ENCODE results near the gene FMOD.
A peak's percentile ranks its signal among the peaks of the same experiment; 100 is the strongest.
"Not testable (repeated sequence)": the region's sequence is repeated elsewhere in the genome, so short reads cannot be mapped to it uniquely, and the experiment has no call there.

Gene FMOD

DNA sequence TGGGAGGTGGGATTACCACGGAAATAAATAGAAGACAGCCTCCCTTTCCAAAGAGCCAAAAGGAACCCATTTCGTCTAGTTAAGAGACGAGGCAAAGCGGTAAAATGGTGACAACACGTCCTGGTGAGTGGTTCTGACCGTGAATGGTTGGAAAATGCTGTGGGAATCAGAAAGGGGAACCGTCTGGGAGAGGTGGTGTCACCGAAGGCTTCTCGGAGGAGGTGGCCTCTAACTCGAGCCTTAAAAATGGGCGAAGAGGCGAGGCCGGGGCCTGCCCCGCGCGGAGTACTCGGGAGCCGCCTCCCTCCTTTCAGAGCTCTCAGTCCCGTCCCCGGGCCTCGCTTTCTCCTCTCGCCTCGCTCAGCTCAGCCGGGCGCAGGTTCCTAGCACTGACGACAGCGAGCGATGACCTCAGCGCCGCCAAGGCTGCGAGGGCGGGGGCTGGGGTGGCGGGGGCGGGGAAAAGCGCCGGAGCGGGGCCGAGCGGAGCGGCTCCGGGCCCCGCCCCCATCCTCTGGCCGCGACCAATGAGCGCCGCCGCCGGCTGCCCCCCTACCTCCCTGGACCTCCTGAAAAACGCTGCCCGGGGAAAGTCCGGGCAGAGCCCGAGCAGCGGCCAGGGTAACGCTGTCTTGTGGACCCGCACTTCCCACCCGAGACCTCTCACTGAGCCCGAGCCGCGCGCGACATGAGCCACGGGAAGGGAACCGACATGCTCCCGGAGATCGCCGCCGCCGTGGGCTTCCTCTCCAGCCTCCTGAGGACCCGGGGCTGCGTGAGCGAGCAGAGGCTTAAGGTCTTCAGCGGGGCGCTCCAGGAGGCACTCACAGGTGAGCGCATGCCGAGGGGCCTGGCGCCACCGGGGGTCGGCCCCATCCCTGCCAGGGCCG is 45.8 kb downstream of the FMOD start, which contains the start of gene BTG2:
TSS of gene BTG2 (plus strand) at position 601 of the 890 bp plus-strand sequence. CDS start at position 689, 88 bp downstream.
- peak; percentile 87 for DNase-seq

DNA sequence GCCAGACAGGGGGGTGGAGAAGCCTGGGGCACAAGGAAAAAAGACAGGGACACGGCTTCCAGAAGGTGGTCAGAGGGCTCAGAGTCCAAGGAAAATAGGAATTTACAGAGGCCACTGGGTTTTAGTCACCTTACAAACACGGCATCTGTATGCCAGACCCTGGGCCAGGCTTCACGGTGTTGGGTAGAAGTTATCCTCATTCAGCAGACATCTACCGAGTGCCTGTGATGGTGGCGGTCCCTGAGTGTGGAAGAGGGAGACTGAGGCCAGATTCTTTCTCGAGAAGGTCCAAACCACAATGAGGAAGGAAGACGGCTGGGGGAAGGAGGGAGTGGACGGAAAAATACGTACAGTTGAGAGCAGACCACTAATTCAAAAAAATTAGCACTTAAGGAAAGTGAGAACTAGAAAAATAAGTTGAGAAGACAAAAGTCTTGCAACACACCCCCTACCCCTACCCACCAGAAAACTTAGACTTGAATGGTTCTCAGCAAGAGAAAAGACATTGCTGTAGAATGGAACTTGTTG is 46.5 kb downstream of the FMOD start:
- DNase-seq: no peak

DNA sequence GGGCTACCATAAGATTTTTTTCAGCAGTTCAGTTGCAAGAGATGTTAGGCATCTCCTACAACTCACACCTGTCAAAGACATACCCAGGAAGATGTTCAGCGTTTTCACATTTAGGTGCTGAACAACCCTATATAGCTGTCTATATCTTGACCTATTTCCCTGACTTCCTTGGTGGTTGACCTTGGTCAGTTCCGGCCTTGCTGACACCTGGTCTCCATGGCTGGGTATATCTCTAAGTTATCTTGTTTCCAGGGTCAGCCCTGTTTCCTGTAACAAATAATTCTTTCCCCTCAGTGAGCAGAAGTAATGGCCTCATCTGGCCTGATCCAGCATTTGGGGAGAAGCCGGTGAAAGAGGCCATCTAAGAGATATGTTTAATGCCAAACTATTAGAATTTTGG is 48.0 kb downstream of the FMOD start:
- no peak for DNase-seq

DNA sequence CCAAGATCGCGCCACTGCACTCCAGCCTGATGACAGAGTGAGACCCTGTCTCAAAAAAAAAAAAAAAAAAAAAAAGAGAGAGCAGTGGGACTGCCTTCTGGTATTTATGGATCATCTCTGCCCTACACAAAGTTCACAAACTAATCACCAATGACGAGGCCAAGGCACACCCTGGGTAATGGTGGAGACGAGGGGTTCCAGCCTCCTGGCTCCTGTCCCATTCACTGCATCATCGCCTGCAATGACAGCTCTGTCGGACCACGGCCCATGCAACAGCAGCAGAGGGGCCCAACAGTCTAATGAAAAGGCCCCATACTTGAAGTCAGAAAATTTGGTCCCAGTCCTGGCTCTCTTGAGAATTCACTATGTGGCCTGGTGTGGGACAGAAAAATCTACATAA is 48.5 kb downstream of the FMOD start:
- no peak for DNase-seq

DNA sequence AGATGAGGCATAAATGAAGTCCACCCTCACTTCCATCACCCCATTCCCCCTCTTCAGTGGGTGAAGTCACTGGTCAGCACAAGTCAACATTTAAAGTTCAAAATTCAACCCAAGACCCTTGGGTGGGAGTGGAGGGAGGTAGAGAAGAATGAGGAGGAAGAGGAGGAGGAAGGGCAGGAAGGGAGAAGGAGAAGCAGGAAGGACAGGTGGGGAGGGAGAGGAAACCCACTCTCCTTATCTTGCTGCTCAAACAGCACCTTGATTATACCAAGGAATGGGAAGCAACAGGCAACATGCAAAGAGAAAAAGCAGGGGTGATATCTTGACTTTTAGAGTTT is 49.6 kb downstream of the FMOD start:
- DNase-seq: no peak

DNA sequence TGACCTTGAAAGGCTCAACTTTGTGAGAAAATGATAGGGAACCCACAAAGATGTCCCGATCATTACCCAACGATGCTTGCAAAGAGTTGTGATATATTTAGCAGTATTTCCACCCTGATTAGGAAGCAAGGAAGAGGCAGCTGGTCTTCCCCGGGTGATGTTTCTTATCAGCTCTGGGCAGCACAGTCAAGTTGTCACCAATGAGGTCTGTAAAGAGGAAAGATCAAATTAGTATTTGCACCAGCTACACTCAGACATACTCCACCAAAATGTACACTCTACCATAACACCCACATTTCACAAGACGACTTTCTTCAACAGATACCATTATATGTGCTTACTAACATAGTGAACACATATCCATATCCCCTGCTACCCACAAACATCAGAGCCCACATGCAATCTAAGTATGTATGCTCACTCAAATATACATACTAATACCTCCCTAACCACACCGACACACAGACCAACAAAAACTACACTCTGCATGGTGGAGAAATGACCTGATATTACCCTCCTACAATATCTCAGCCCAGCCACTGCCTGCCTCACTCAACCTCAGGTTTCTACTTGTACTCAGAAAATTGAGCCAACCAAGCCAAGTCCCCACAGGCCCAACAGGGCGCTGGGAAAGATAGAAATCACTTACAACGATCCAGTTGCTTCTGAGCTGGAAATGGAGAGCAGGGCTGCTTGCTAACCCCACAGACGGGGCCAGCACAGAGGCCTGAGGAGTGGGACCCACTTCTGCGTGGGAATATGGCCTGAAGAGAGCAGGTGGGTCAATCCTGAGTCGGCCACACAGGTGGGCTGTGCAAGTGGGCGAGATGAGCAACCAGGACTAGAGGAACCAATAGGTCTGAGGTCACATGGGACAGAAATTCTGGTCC is 50.2 kb downstream of the FMOD start:
- DNase-seq: no peak

DNA sequence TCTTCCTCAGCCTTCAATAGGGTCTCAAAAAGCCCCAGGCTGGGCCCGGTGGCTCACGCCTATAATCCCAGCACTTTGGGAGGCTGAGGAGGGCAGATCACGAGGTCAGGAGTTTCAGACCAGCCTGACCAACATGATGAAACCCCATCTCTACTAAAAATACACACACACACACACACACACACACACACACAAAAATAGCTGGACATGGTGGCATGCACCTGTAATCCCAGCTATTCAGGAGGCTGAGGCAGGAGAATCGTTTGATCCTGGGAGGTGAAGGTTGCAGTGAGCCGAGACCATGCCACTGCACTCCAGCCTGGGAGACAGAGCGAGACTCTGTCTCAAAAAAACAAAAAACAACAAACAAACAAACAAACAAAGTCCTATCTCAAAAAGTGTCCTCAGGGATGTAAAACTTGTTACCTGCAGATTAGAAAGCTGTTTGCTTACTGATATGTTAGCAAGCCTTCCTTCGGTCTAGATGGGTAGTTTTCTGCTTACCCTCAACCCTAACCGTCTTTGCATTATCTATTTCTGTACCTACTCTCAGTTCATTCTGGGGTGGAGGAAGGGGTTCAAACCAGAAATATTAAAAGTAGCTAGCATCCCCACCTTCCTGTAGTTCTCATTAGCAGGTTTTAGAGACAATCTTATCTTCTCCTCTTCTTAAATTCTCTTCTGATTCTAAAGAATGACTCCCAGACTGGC is 51.0 kb downstream of the FMOD start:
- not testable (repeated sequence) for DNase-seq

DNA sequence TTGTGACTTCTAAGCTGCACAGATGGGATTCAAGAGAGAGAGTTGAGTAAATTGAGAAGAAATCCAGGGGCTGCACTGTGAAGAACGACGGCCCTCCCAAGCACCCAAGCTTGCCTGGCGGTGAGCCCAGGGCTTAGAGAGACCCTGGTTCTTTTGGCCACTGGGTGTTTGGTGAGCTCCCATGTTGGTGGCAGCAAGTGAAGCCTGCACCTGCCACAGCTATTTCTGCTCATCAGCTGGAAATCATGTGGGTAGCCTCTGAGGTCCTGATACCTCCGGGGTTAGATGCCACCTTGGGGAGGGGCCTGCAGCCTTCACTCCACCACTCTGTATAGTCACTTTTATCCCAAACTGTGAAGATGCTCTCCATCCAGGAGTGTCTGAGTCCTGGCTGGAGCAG is 51.8 kb downstream of the FMOD start:
- DNase-seq: no peak

DNA sequence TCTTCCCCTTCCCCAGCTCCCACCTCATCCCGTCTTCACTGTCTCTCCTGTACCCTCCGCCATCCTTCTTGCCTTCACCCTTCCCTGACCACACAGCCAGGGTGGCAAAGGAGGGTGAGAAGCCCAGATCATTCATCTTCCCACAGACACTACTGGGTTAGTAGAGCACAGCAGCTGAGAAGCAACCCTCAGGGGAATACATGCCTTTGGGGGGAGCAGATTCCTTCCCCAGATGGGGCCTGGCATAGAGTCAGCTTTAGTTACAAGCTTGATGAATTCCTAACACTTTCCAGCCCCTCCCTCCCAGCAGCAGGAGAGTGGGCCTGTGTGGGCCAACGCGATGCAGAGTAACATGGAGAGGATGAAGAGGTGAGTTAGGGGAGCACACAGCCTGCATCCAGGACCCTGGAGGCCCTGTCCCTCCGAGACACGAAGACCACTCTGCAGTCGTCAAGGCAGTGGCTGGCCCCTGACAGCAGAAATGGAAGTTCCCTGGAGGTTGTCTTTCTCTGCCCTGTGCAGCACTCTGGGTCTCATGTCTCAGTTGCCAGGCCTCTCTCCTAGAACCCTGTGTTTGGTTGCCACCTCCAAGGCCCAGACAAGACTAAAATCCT is 54.4 kb downstream of the FMOD start:
- DNase-seq: no peak

DNA sequence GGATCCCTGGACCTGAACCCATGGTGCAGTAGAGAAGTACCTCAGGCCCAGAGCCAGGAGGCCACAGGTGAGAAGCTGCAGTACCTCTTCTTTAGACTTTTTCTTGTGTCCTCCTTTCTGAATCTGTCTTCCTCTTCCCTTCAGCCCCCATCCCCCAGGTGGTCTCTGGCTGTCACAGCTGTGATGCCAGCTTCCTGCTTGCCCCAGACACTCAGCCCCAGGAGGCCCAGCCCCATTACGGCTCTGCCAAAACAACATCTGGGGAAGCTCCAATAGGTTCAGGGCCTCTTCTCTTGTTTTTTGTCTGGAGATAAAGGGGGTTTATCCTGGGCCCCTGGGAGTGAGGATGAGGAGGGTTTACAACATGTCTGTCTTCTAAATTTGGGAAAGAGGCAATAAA is 55.1 kb downstream of the FMOD start:
- DNase-seq: no peak

DNA sequence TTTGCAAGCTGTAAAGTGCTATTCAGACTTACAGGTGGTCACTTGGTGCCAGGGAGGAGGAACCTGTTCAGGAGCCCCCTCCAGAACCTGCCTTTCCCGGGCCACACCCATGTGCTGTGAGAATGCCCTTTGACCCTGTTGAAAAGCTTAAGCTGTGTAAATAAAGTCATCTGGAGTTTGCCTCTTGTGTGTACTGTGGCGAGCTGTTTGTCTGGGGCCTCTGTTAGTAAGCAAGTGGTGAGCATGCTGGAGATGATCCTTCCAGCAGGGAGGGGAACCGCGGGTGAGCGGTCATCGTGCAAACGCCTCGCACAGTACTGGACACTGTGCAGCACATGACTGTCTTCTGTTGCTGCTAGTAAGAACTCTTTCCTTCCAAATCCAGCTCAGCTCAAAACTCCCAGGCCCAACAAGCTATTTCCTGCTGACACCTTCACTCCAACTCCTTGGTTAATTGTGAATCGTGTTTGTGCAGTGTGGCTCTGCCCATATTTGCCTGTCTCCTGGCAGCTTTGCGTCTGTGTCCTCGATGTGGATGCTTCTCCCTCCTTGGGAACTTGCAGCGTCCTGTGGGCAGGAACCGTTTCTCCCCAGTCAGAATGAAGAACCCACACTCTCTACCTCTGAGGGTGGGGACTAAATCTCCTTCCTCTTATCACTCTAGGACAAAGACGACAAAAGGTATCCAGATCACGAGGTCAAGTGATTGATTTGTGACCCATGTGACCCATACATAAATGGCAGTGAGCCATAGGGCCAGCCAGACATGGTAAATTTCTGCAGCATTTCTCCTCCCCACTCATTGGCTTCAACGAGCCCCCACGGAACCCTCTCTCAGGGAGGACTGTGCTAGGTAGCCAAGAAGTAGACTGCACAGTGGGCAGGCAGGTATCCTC is 59.5 kb downstream of the FMOD start:
- DNase-seq: peak; percentile 43

Measured in NCI-H2227 treated with DMSO at 0.1 percent for 48 hours (cell line).